Colonic mucosa (tissue), 4 donors: Measurements from ENCODE around the gene FBN1. TPM values are rescaled to one million over a fixed set of nuclear protein-coding genes. Genes with fewer than 3 reads are reported as not detected.

Experiments
- DNase-seq: peaks from one replicate; pipeline ENCODE4 v3.0.0-alpha.2; 2020
- H3K27ac ChIP-seq: fragments of 200-600 bp; one replicate; pipeline ENCODE4 v1.8.0; 2021
- H3K27me3 ChIP-seq: fragments of 200-600 bp; one replicate; pipeline ENCODE4 v1.8.0; 2021
- H3K36me3 ChIP-seq: fragments of 200-600 bp; one replicate; pipeline ENCODE4 v1.8.0; 2021
- H3K4me1 ChIP-seq: fragments of 200-600 bp; one replicate; pipeline ENCODE4 v1.8.0; 2021; ENCODE audit warnings: mild to moderate bottlenecking
- H3K4me3 ChIP-seq: fragments of 200-600 bp; one replicate; pipeline ENCODE4 v1.8.0; 2021
- H3K9ac ChIP-seq, 2 donors: one replicate each; pipeline ENCODE4 v1.7.0; 2013; ENCODE audit warnings: control low read depth in 2 of 2, low read depth in 2 of 2, low read length in 2 of 2
- H3K9me3 ChIP-seq: fragments of 200-600 bp; one replicate; pipeline ENCODE4 v1.8.0; 2021
- intact Hi-C: fragments of 100-400 bp; cut with DNase I; formaldehyde crosslinking; loops from one replicate; pipeline ENCODE4 v1.14.1; 2022
- total RNA-seq, 2 donors: library from RNA; stranded (reverse); fragmentation: NEBNext Ultra II Directional in 1 of 2; extraction: Animal tissue kit (Norgen Biotek cat#: 25700) in 1 of 2; gene quantifications; one replicate each; pipeline ENCODE4 v1.2.1, GENCODE V29; 2021
- TF ChIP-seq, protein P1 (sequence below): fragments of 200-600 bp; IDR thresholded peaks from one replicate; pipeline ENCODE4 v1.8.0; 2022; ENCODE audit warnings: antibody characterized with exemption, mild to moderate bottlenecking
- donor health status: healthy.
- donor health status: DM: no; HTN: no; CAD: no.
- donor health status: DM: no; HTN: no; CAD: no.

FBN1 gene
- total RNA-seq, 2 donors from 2014 or later, result 6.6 to 19.5 TPM

DNA sequence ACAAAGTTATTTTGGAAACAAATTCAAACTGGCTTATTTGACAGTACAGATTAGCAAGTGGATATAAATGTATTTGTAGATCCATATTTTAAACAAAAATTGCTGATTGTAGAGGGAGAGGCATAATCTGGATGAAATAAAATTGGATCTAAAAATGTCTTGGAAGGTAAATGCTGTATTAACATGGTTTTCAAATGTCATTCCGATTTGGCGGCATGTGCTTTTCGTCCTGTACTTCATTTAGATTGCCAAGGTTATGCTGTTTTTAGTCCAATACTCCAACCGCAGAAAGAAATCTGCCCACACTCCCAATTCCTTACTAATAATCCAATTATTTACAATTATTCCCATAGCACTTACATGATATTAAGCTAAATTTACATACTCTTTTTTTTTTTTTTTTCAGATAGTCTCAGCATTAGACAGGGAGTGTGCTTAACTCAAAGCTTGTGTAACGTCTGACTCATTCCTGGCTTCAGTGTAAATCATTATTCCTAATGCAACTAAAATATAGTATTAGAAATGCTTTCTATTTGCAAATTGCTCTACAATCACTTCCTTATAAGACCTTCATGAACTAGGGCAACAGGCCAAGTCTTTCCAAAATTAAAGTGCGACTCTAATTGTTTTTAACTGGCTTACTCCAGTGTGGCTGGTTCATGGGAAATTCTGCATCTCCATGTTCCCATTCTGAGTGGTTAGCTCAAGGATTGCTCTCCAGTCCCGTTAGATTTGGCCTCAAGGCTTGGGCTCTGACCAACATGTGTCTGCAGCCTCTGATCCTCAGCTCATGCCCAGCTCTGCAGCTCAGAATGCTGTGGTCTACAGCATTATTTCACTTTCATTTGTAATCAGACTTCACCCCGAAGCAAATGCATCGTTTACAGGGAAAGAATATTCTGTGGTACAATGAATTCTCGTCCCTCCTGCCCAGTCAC lies 103.9 kb downstream of the FBN1 start:
- Histone ChIP-seq H3K9me3 (no peaks in the 10 kb centered on the region), H3K9ac (no peak overlapping the region), H3K36me3 (no peaks in the 10 kb centered on the region), H3K27me3 (no peaks in the 10 kb centered on the region), H3K27ac (no peak overlapping the region), H3K4me3 (no peak overlapping the region), H3K4me1 (no peaks in the 10 kb centered on the region)
- intact Hi-C loops, result no loop called here
- TF ChIP-seq, protein P1, sequence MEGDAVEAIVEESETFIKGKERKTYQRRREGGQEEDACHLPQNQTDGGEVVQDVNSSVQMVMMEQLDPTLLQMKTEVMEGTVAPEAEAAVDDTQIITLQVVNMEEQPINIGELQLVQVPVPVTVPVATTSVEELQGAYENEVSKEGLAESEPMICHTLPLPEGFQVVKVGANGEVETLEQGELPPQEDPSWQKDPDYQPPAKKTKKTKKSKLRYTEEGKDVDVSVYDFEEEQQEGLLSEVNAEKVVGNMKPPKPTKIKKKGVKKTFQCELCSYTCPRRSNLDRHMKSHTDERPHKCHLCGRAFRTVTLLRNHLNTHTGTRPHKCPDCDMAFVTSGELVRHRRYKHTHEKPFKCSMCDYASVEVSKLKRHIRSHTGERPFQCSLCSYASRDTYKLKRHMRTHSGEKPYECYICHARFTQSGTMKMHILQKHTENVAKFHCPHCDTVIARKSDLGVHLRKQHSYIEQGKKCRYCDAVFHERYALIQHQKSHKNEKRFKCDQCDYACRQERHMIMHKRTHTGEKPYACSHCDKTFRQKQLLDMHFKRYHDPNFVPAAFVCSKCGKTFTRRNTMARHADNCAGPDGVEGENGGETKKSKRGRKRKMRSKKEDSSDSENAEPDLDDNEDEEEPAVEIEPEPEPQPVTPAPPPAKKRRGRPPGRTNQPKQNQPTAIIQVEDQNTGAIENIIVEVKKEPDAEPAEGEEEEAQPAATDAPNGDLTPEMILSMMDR, result no peak
- DNase-seq, result no peak

DNA sequence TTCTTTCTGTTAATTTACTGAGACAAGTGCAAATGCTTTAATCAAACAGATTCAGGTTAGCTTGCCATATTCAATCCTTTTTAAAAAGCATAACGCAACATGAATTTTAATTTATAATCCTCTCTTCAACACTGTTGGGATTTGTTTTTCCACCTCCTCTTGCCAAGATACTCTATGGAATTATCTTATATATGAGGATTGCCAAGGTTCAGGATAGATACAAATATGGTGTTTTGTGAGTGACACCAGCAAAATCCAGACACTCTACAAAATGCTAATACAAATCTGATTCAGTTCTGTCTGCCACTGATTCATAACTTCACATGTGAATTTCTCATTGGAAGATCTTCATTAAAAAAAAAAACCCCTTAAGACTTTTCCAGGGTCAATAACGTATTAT lies 104.8 kb downstream of the FBN1 start:
- no peak overlapping the region for H3K9ac ChIP-seq
- no peaks in the 10 kb centered on the region for H3K36me3 ChIP-seq

DNA sequence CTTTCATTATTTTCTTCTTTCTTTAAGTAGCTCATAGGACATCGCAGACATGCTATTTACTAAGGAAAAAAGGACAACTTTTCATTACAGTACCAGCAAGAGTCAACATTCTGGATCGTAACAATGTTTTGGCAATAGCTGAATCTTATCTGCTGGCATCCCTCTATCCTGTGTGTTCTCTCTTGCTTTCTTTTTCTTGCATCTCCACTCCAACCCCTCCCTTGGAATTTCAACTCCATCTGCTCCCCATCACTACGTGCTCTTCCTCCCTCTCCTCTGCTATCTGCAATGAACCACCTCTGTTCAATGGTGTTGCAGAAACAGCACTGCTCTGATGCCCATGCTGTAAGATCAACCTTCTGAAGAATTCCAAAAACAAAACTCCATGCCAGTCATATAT lies 106.6 kb downstream of the FBN1 start:
- DNase-seq, result no peak
- H3K4me1 ChIP-seq, result no peaks in the 10 kb centered on the region
- H3K27ac ChIP-seq, result no peak overlapping the region
- no peaks in the 10 kb centered on the region for H3K9me3 ChIP-seq
- no peaks in the 10 kb centered on the region for H3K27me3 ChIP-seq
- TF ChIP-seq, protein P1, result no peak
- no peak overlapping the region for H3K9ac ChIP-seq
- intact Hi-C loops, result no loop called here
- no peaks in the 10 kb centered on the region for H3K36me3 ChIP-seq
- no peak overlapping the region for H3K4me3 ChIP-seq

More for the DNA sequence above, 104.8 kb downstream of the FBN1 start:
- Histone ChIP-seq H3K27me3 (no peaks in the 10 kb centered on the region), H3K4me3 (no peak overlapping the region), H3K9me3 (no peaks in the 10 kb centered on the region), H3K27ac (no peak overlapping the region), H3K4me1 (no peaks in the 10 kb centered on the region)
- DNase-seq, result no peak
- TF ChIP-seq, protein P1, result no peak
- intact Hi-C loops, result no loop called here

DNA sequence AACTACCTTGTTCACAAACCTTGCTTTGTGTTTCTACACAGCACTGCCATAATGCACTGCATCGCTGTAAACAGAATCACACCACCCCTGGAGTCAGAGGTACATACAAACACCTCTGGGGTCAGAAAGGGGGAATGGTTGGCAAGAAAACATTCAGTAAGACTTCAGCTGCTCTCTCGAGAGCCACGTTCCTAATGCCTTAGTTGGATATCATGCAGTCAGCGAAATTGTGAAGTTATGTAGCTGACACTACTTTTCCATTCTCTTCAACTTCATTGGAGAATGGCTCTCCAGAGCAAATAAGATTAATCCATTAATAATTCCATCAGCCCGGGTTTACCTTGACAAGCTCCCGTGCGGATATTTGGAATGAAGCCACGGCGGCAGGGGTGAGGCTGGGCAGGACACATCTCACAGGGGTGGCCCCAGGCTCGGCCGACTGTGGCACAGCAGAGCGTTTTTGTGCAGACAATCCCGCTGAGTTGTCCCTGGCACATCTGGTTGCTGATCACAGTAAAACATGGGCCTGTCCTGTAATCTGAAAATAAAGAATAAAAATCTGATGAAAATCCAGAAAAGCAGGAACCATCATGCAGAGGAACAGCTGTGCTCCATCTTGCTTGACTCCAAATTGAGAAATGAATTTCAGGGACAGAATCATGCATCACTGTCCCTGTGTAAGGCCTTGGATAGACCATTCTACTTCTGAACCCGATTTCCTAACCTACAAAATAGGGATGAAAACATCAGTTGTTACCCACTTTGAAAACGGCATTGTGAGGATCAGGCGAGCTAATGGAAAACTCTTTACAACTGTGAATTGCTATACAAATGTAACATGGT lies 108.0 kb downstream of the FBN1 start:
- no peak for DNase-seq
- Histone ChIP-seq H3K36me3 (no peaks in the 10 kb centered on the region), H3K9me3 (no peaks in the 10 kb centered on the region), H3K27me3 (no peaks in the 10 kb centered on the region), H3K9ac (no peak overlapping the region), H3K27ac (no peak overlapping the region), H3K4me3 (no peak overlapping the region), H3K4me1 (no peaks in the 10 kb centered on the region)
- TF ChIP-seq, protein P1, result no peak
- intact Hi-C loops, result no loop called here

DNA sequence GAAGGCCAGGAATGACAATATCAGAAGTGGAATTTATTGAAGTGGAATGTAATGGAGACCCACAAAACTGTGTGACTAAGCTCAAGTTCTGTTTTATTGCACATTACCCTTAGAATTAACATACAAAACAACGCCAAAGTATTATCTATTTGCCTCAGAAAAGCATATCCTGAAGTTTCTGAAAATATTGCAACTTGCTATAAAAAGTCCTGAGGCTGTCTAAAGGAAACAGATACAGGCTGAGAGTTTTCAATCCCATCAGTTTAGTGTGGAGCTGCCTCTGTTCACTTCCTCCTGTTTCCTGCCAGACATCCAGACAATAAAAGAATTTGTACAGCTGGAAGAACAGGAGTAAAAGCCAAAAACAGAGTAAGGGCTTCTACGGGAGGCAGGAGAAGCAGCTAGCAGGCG lies 108.8 kb downstream of the FBN1 start:
- no peaks in the 10 kb centered on the region for H3K36me3 ChIP-seq
- H3K4me3 ChIP-seq, result no peak overlapping the region
- no peak for DNase-seq
- H3K27ac ChIP-seq, result no peak overlapping the region
- no peaks in the 10 kb centered on the region for H3K4me1 ChIP-seq
- intact Hi-C loops, result no loop called here
- TF ChIP-seq, protein P1, result no peak
- H3K27me3 ChIP-seq, result no peaks in the 10 kb centered on the region
- no peak overlapping the region for H3K9ac ChIP-seq
- no peaks in the 10 kb centered on the region for H3K9me3 ChIP-seq
